ENCODE results near the gene ZNF723. TPM values are rescaled to one million over a fixed set of nuclear protein-coding genes. Genes with fewer than 3 reads are reported as not detected.
A peak's percentile ranks its signal among the peaks of the same experiment; 100 is the strongest.

The ZNF723 gene
- total and polyA plus RNA-seq, 3 donors from 2014 or later: 3.6 to 9.3 (median 5.5) TPM

DNA sequence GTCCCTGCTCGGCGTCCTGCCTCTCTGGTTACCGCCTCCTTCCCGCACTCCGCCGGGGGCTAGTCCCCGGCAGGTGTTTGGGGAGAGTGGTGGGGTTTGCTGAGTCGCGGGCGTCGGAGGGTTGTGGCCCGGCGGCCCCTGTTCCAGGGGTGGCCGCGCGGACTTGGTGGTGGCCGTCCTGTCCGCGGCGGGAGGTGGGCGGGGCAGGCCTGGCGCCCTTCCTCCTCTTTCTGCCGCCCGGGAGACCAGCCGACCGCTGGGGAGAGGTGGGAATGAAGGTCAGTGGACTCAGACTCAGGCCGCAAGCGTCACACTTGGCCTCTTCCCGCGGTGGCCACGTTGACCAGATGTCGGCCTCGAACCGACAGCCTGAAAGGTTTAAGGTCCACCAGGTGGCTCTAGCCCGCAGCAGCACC lies 61.8 kb downstream of the ZNF723 start:
- WGBS, 2 donors: 52 to 81% methylated on average over 16 to 35 of the region's 35 CpGs

GRCh38 chr19:22901431-22902130 lies 69.5 kb downstream of the ZNF723 start:
- H3K36me3 ChIP-seq (ENCODE audit: low read depth, missing control alignments): no peaks in the 10 kb centered on the region
- peaks cover 4% of the 10 kb centered on the region for H3K4me1 ChIP-seq
- TF ChIP-seq POLR2A (IDR thresholded peaks at IDR 0.05): no peak
- TF ChIP-seq CTCF (IDR thresholded peaks at IDR 0.05): no peak
- H3K27ac ChIP-seq: no peak overlapping the region
- H3K27me3 ChIP-seq: no peaks in the 10 kb centered on the region
- H3K9me3 ChIP-seq: no peaks in the 10 kb centered on the region
- intact Hi-C loops (cut with DNase I; ENCODE audit: low total_unique reads): no loop called here
- 57 to 81% methylated on average over 31 to 47 of the region's 47 CpGs for WGBS, 2 donors
- DNase-seq: no peak
- H3K4me3 ChIP-seq: peak overlapping the region in 1 of 2 donors; percentile 44

More for the DNA sequence above, 61.8 kb downstream of the ZNF723 start:
- no peak overlapping the region for H3K27ac ChIP-seq
- peaks cover 4% of the 10 kb centered on the region for H3K4me1 ChIP-seq
- no peaks in the 10 kb centered on the region for H3K27me3 ChIP-seq
- DNase-seq: no peak
- intact Hi-C loops (cut with DNase I; ENCODE audit: low total_unique reads): no loop called here
- peak overlapping the region; percentile 29 to 38 for H3K4me3 ChIP-seq
- H3K9me3 ChIP-seq: no peaks in the 10 kb centered on the region
- H3K36me3 ChIP-seq (ENCODE audit: low read depth, missing control alignments): no peaks in the 10 kb centered on the region
- TF ChIP-seq POLR2A (IDR thresholded peaks at IDR 0.05) (no peak), CTCF (IDR thresholded peaks at IDR 0.05) (no peak)

Small RNA genes lying within 50 kb of the gene (small RNA-seq; reads per million reads assigned to genes)
- 0 to 0.09 reads per million in 2 donors for gene VN1R88P

Other genes starting within 250 kb of the ZNF723 start
- 1 to 10 TPM; 2.7 to 3.3 TPM for gene ZNF492, start 198.0 kb upstream of the ZNF723 start, total RNA-seq
- 1.2 TPM for gene ZNF492, start 198.0 kb upstream of the ZNF723 start, polyA plus RNA-seq (ENCODE audit: insufficient read depth, low read depth, low replicate concordance)
- gene ZNF99, start 48.1 kb upstream of the ZNF723 start, total RNA-seq: 1 to 10 TPM; 3.0 to 4.6 TPM
- gene ZNF99, start 48.1 kb upstream of the ZNF723 start, polyA plus RNA-seq (ENCODE audit: insufficient read depth, low read depth, low replicate concordance): 0.46 TPM
- gene ZNF728, start 170.9 kb downstream of the ZNF723 start, total RNA-seq: 10 to 100 TPM; 22.9 to 33.3 TPM
- 9.0 TPM for gene ZNF728, start 170.9 kb downstream of the ZNF723 start, polyA plus RNA-seq (ENCODE audit: insufficient read depth, low read depth, low replicate concordance)

Measured in testis (tissue), 3 donors.